K562 (cell line): ENCODE data around the gene CHPF2. TPM values are rescaled to one million over a fixed set of nuclear protein-coding genes. Genes with fewer than 3 reads are reported as not detected.

Experiments
- CBFA2T3 ChIP-seq: fragments of 450-650 bp; IDR thresholded peaks from 2 replicates; pipeline ENCODE4 v1.6.1; 2017
- CGGBP1 ChIP-seq: fragments of 250-450 bp; sonication (Bioruptor Pico); IDR thresholded peaks from 2 replicates; pipeline ENCODE4 v1.9.0; 2021; ENCODE audit warnings: mild to moderate bottlenecking
- FOS ChIP-seq: IDR thresholded peaks from 3 replicates; pipeline ENCODE4 v1.6.1; 2011; ENCODE audit not compliant: insufficient read length; ENCODE audit errors: extremely low read depth
- NCOA6 ChIP-seq: fragments of 450-650 bp; IDR thresholded peaks from 2 replicates; pipeline ENCODE4 v1.6.1; 2017; ENCODE audit warnings: mild to moderate bottlenecking
- RBM34 ChIP-seq: fragments of 200-400 bp; formaldehyde crosslinking; IDR thresholded peaks from 2 replicates; pipeline ENCODE4 v1.6.1; 2018; ENCODE audit warnings: low read length, borderline replicate concordance; ENCODE audit not compliant: insufficient read depth
- SIX5 ChIP-seq, 2 experiments: IDR thresholded peaks; 2 replicates each; pipeline ENCODE4 v1.6.1; 2011; ENCODE audit warnings: low read length in 2 of 2, borderline replicate concordance in 1 of 2, low read depth in 1 of 2, mild to moderate bottlenecking in 1 of 2, moderate library complexity in 1 of 2; ENCODE audit not compliant: insufficient read depth in 1 of 2
- STAT5A ChIP-seq: IDR thresholded peaks from 2 replicates; pipeline ENCODE4 v1.6.1; 2012; ENCODE audit warnings: low read length, inconsistent platforms, borderline replicate concordance
- SUPT5H ChIP-seq: fragments of 450-650 bp; IDR thresholded peaks from 2 replicates; pipeline ENCODE4 v1.6.1; 2016
- TCF15 ChIP-seq: fragments of 250-450 bp; sonication (Bioruptor Pico); IDR thresholded peaks from 2 replicates; pipeline ENCODE4 v1.8.0; 2022; ENCODE audit warnings: moderate library complexity, mild to moderate bottlenecking, inconsistent platforms
- TFE3 ChIP-seq: fragments of 450-650 bp; formaldehyde crosslinking; IDR thresholded peaks from 2 replicates; pipeline ENCODE4 v1.4.0; 2020; ENCODE audit warnings: mild to moderate bottlenecking, mixed read lengths
- ZKSCAN3 ChIP-seq: fragments of 250-450 bp; sonication (Bioruptor Pico); IDR thresholded peaks from 2 replicates; pipeline ENCODE4 v1.4.0; 2020
- ZNF318 ChIP-seq, 2 experiments: fragments of 450-650 bp; IDR thresholded peaks; 2 replicates each; pipeline ENCODE4 v1.6.1; 2016; ENCODE audit warnings: mild to moderate bottlenecking in 2 of 2, borderline replicate concordance in 1 of 2, low read depth in 1 of 2, moderate library complexity in 1 of 2
- ZNF444 ChIP-seq: fragments of 250-450 bp; sonication (Bioruptor Pico); IDR thresholded peaks from 2 replicates; pipeline ENCODE4 v1.4.0; 2020; ENCODE audit warnings: mild to moderate bottlenecking, moderate library complexity
- ZSCAN32 ChIP-seq: fragments of 450-650 bp; formaldehyde crosslinking; IDR thresholded peaks from 2 replicates; pipeline ENCODE4 v1.4.0; 2020; ENCODE audit warnings: mild to moderate bottlenecking, moderate library complexity
- polyA plus RNA-seq, 8 experiments: library from polyadenylated mRNA; depleted of rRNA in 4 of 8; stranded (reverse) in 5 of 8; unstranded in 3 of 8; fragments of >200 nt; fragmentation: Nextera tagmentation in 2 of 8; fragmentation: Illumina TruSeq in 1 of 8; extraction: Ambion mirVana in 2 of 8; extraction: Trizol in 1 of 8; gene quantifications; 2 replicates each; pipeline versions ENCODE4 v1.2.1 to v1.2.3, GENCODE V29; 2011 to 2014; ENCODE audit warnings: inconsistent platforms in 1 of 8, missing spikeins in 1 of 8
- total RNA-seq, 7 experiments: library from RNA; depleted of rRNA in 6 of 7; stranded (reverse); fragments of >200 nt in 6 of 7; fragmentation: Illumina TruSeq in 2 of 7; extraction: Trizol in 2 of 7; gene quantifications; 2 replicates each; pipeline versions ENCODE4 v1.2.1 to v1.2.3, GENCODE V29; 2011 to 2021; ENCODE audit warnings: low replicate concordance in 1 of 7
- TF ChIP-seq, protein P1 (sequence below): sonication (generic); formaldehyde crosslinking; IDR thresholded peaks from 2 replicates; pipeline ENCODE4 v1.8.0; 2022; ENCODE audit warnings: missing genetic modification reagents, mild to moderate bottlenecking, borderline replicate concordance

CHPF2 gene
- total and polyA plus RNA-seq, 9 of the 15 experiments (the other 6 are each of a cell fraction or from before 2014, with no cell fraction given): 0.08 to 32.8 (median 10.5) TPM

- TF ChIP-seq ZNF318 (IDR thresholded peaks at IDR 0.05; ENCODE audit: borderline replicate concordance in 1 of 2, low read depth in 1 of 2) (0 out of 4 replicates have a peak, but pooled peaks of 1 of the 2 experiments have one; percentile 19), NCOA6 (no peak), CBFA2T3 (peak; percentile 64), CGGBP1 (CRISPR knock-in tag) (no peak), SIX5 (IDR thresholded peaks at IDR 0.05; ENCODE audit: borderline replicate concordance in 1 of 2, insufficient read depth in 1 of 2, low read depth in 1 of 2, low read length in 2 of 2) (no peak), ZNF444 (no peak), TFE3 (CRISPR knock-in tag) (no peak), SUPT5H (no peak), STAT5A (peak; percentile 53; the same call in 1 of the 2 replicates), RBM34 (no peak), FOS (no peak), ZKSCAN3 (CRISPR knock-in tag) (no peak), ZSCAN32 (CRISPR knock-in tag) (no peak), TCF15 (CRISPR knock-in tag) (no peak)
- TF ChIP-seq, protein P1, sequence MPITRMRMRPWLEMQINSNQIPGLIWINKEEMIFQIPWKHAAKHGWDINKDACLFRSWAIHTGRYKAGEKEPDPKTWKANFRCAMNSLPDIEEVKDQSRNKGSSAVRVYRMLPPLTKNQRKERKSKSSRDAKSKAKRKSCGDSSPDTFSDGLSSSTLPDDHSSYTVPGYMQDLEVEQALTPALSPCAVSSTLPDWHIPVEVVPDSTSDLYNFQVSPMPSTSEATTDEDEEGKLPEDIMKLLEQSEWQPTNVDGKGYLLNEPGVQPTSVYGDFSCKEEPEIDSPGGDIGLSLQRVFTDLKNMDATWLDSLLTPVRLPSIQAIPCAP: no peak
These were observed 4.0 kb upstream of the CHPF2 start (continued) for GRCh38 chr7:151228024-151228866.
